Osteocyte (in vitro differentiated cells): ENCODE results near the gene KAT7. TPM values are rescaled to one million over a fixed set of nuclear protein-coding genes. Genes with fewer than 3 reads are reported as not detected.

ENCODE experiments used
- DNase-seq: peaks from one replicate; pipeline ENCODE4 v3.0.0; 2021; ENCODE audit warnings: mixed read lengths; ENCODE audit not compliant: unreplicated experiment; ENCODE audit errors: extremely low spot score
- H3K27ac Mint-ChIP-seq: one replicate; pipeline ENCODE4 v1.8.0; 2021; ENCODE audit warnings: mild to moderate bottlenecking, mixed read lengths; ENCODE audit not compliant: unreplicated experiment
- H3K27me3 Mint-ChIP-seq: one replicate; pipeline ENCODE4 v1.8.0; 2021; ENCODE audit warnings: mixed read lengths; ENCODE audit not compliant: unreplicated experiment
- H3K36me3 Mint-ChIP-seq: one replicate; pipeline ENCODE4 v1.8.0; 2021; ENCODE audit warnings: mixed read lengths; ENCODE audit not compliant: unreplicated experiment
- H3K4me1 Mint-ChIP-seq: one replicate; pipeline ENCODE4 v1.8.0; 2021; ENCODE audit warnings: mixed read lengths; ENCODE audit not compliant: unreplicated experiment
- H3K4me3 Mint-ChIP-seq: one replicate; pipeline ENCODE4 v1.8.0; 2021; ENCODE audit warnings: mild to moderate bottlenecking, moderate library complexity, mixed read lengths; ENCODE audit not compliant: unreplicated experiment
- H3K9me3 Mint-ChIP-seq: one replicate; pipeline ENCODE4 v1.8.0; 2021; ENCODE audit warnings: mixed read lengths; ENCODE audit not compliant: unreplicated experiment
- total RNA-seq: library from RNA; stranded (reverse); gene quantifications from 2 replicates; pipeline ENCODE4 v1.2.1, GENCODE V29; 2021
- TF ChIP-seq, protein P1 (sequence below): fragments of 200-600 bp; sonication (generic); IDR thresholded peaks from 2 replicates; pipeline ENCODE4 v1.5.0; 2021; ENCODE audit warnings: antibody characterized with exemption, mild to moderate bottlenecking, moderate library complexity

Gene KAT7
- total RNA-seq, 1 donor from 2014 or later = 50.5 TPM

DNA sequence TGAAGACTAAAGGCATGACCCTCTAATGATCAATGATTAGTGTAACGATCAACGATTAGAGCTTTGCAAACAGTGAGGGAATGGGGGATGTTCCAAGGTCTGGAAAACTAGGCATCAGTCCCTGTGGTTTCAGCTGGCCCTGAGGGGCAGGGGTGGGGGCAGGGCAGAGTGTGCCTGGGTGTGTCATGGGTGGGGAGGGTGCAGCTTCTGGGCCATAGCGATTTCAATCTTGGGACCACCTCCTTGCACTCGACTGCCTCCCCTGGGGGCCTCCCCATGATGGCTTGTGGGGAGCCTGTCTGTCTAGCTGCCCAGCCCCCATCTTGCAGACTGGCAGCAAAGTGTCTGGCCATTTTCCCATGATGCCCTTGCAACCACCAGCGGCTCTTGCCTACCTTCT lies 51.0 kb downstream of the KAT7 start:
- no peaks in the 10 kb centered on the region for H3K9me3 Mint-ChIP-seq
- peaks cover 4% of the 10 kb centered on the region for H3K36me3 Mint-ChIP-seq
- peaks cover 18% of the 10 kb centered on the region for H3K4me1 Mint-ChIP-seq
- no peak overlapping the region for H3K4me3 Mint-ChIP-seq
- no peak overlapping the region for H3K27ac Mint-ChIP-seq
- H3K27me3 Mint-ChIP-seq = no peaks in the 10 kb centered on the region
- DNase-seq = no peak
- TF ChIP-seq, protein P1, sequence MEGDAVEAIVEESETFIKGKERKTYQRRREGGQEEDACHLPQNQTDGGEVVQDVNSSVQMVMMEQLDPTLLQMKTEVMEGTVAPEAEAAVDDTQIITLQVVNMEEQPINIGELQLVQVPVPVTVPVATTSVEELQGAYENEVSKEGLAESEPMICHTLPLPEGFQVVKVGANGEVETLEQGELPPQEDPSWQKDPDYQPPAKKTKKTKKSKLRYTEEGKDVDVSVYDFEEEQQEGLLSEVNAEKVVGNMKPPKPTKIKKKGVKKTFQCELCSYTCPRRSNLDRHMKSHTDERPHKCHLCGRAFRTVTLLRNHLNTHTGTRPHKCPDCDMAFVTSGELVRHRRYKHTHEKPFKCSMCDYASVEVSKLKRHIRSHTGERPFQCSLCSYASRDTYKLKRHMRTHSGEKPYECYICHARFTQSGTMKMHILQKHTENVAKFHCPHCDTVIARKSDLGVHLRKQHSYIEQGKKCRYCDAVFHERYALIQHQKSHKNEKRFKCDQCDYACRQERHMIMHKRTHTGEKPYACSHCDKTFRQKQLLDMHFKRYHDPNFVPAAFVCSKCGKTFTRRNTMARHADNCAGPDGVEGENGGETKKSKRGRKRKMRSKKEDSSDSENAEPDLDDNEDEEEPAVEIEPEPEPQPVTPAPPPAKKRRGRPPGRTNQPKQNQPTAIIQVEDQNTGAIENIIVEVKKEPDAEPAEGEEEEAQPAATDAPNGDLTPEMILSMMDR = no peak

DNA sequence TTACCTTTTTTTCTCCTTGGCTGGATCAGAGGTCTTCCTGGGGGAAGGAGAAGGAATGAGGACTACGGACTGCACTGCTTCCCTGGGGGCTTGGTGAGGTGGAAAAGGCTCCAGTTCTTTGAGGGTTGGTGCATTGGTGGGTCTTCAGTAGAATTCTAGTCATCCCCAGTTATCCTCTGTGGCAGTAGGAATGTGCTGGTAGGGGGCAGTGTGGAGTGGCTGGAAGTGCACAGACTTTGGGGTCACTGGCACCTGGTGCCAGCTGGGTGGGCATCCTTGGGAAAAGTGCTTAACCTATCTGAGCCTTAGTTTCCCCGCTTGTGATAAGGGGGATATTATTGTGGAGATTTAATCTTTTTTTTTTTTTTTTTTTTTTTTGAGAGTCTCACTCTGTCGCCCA lies 53.1 kb downstream of the KAT7 start:
- DNase-seq = no peak
- Mint-ChIP-seq H3K36me3 (peaks cover 4% of the 10 kb centered on the region), H3K27me3 (no peaks in the 10 kb centered on the region), H3K4me1 (peaks cover 9% of the 10 kb centered on the region), H3K9me3 (no peaks in the 10 kb centered on the region), H3K4me3 (no peak overlapping the region), H3K27ac (no peak overlapping the region)
- TF ChIP-seq, protein P1 = no peak

DNA sequence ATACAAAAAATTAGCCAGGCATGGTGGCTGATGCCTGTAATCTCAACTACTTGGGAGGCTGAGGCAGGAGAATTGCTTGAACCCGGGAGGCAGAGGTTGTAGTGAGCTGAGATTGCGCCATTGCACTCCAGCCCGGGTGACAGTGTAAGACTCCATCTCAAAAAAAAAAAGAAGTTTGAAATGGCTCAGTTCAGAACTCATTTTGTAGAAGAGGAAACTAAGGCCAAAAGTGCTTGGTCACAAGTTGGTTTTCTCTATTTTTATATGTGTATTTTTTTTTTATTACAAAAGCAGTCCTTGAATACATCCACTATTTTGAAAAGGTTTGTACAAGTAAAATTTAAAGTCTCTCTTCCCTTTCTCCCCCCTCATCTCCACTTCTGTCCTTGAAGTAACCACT lies 53.9 kb downstream of the KAT7 start:
- Mint-ChIP-seq H3K27me3 (no peaks in the 10 kb centered on the region), H3K4me1 (peaks cover 5% of the 10 kb centered on the region), H3K9me3 (no peaks in the 10 kb centered on the region), H3K4me3 (no peak overlapping the region), H3K36me3 (peaks cover 4% of the 10 kb centered on the region), H3K27ac (no peak overlapping the region)
- no peak for DNase-seq
- TF ChIP-seq, protein P1 = no peak

DNA sequence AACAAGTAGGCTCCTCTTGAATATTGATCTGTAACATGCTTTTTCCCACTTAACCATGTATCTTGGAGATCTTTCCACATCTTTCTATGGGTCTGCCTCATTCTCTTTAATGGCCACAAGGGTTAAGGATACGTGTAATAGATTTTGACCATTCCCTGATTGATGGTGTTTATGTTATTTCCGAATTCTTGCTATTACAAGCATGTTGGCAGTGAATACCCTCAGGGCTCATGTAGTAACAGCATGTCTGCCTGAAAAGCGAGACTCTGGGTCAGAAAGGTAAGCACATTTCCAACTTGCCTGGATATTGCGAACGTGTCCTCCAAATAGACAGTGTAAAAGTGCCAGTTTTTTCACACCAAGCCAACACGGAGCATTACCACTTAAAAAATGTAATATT lies 54.4 kb downstream of the KAT7 start:
- no peak for DNase-seq
- TF ChIP-seq, protein P1 = no peak
- H3K27me3 Mint-ChIP-seq = no peaks in the 10 kb centered on the region
- H3K4me1 Mint-ChIP-seq = peaks cover 5% of the 10 kb centered on the region
- H3K27ac Mint-ChIP-seq = no peak overlapping the region
- peaks cover 4% of the 10 kb centered on the region for H3K36me3 Mint-ChIP-seq
- no peaks in the 10 kb centered on the region for H3K9me3 Mint-ChIP-seq
- no peak overlapping the region for H3K4me3 Mint-ChIP-seq

DNA sequence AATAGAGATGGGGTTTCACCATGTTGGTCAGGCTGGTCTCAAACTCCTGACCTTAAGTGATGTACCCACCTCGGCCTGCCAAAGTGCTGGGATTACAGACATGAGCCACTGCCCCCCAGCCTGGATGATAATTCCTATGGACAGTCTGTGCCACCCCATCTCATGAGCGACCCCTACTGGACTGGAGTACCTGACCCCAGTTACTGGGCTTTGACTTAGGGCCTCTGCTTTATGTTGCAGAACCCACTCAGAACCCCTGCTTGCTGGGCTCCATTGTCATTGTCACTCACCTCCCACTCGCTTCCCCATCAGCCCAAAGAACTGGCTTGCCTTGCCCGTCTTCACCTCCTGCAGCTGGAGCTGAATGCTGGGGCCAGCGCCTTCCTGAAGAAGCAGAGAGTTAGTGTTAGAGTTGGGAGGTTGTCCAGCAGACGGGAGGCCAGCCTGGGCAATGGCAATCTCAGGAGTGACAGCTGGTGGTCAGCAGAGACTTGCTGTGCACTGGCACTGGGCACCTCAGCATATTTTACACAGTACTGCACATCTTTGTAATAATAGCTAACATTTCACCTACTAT lies 55.4 kb downstream of the KAT7 start:
- Mint-ChIP-seq H3K27me3 (no peaks in the 10 kb centered on the region), H3K9me3 (no peaks in the 10 kb centered on the region), H3K36me3 (peaks cover 4% of the 10 kb centered on the region), H3K4me1 (peaks cover 5% of the 10 kb centered on the region), H3K4me3 (no peak overlapping the region), H3K27ac (no peak overlapping the region)
- DNase-seq = no peak
- TF ChIP-seq, protein P1 = peak; percentile 28
